Astrocyte (in vitro differentiated cells and primary cell): Measurements from ENCODE around the gene ROR2. TPM values are rescaled to one million over a fixed set of nuclear protein-coding genes. Genes with fewer than 3 reads are reported as not detected.

ENCODE experiments used
- DNase-seq: peaks from one replicate; pipeline ENCODE4 v3.0.0-alpha.2; 2010; ENCODE audit warnings: low read depth
- FAIRE-seq: peaks from 2 replicates; lab custom pipeline; 2011; peaks lifted over from hg19 to GRCh38; lab: Jason Lieb, UNC
- H2AFZ ChIP-seq: 2 replicates; pipeline ENCODE4 v1.6.0; 2012; ENCODE audit warnings: low read depth, low read length, inconsistent platforms
- H3K27ac ChIP-seq: 2 replicates; pipeline ENCODE4 v1.5.1; 2011; ENCODE audit warnings: low read depth, low read length, inconsistent platforms
- H3K27me3 ChIP-seq: 2 replicates; pipeline ENCODE4 v1.6.0; 2011; ENCODE audit warnings: low read length, inconsistent platforms; ENCODE audit not compliant: insufficient read depth
- H3K36me3 ChIP-seq: 2 replicates; pipeline ENCODE4 v1.5.1; 2011; ENCODE audit warnings: low read length, inconsistent platforms; ENCODE audit not compliant: insufficient read depth
- H3K4me1 ChIP-seq: 2 replicates; pipeline ENCODE4 v1.5.1; 2011; ENCODE audit warnings: low read length, inconsistent platforms; ENCODE audit not compliant: insufficient read depth
- H3K4me2 ChIP-seq: 2 replicates; pipeline ENCODE4 v1.6.0; 2012; ENCODE audit warnings: low read length, inconsistent platforms
- H3K4me3 ChIP-seq: 2 replicates; pipeline ENCODE4 v1.5.1; 2011; ENCODE audit warnings: low read depth, mild to moderate bottlenecking, low read length, inconsistent platforms; ENCODE audit not compliant: insufficient read depth
- H3K79me2 ChIP-seq: 2 replicates; pipeline ENCODE4 v1.6.0; 2012; ENCODE audit warnings: mild to moderate bottlenecking, low read length, inconsistent platforms; ENCODE audit not compliant: insufficient read depth
- H3K9ac ChIP-seq: 2 replicates; pipeline ENCODE4 v1.6.0; 2012; ENCODE audit warnings: mild to moderate bottlenecking, low read length, inconsistent platforms
- H3K9me3 ChIP-seq: 2 replicates; pipeline ENCODE4 v1.5.1; 2012; ENCODE audit warnings: low read depth, mild to moderate bottlenecking, low read length, inconsistent platforms; ENCODE audit not compliant: insufficient read depth
- H4K20me1 ChIP-seq: 2 replicates; pipeline ENCODE4 v1.6.0; 2012; ENCODE audit warnings: low read length, inconsistent platforms; ENCODE audit not compliant: insufficient read depth
- H3K27ac Mint-ChIP-seq: one replicate; pipeline ENCODE4 v1.8.0; 2021; ENCODE audit warnings: mild to moderate bottlenecking, mixed read lengths; ENCODE audit not compliant: unreplicated experiment
- H3K27me3 Mint-ChIP-seq: one replicate; pipeline ENCODE4 v1.8.0; 2021; ENCODE audit warnings: low read depth, mixed read lengths; ENCODE audit not compliant: unreplicated experiment
- H3K36me3 Mint-ChIP-seq: one replicate; pipeline ENCODE4 v1.8.0; 2021; ENCODE audit warnings: low read depth, mixed read lengths; ENCODE audit not compliant: unreplicated experiment
- H3K4me1 Mint-ChIP-seq: one replicate; pipeline ENCODE4 v1.8.0; 2021; ENCODE audit warnings: low read depth, mixed read lengths; ENCODE audit not compliant: unreplicated experiment
- H3K4me3 Mint-ChIP-seq: one replicate; pipeline ENCODE4 v1.8.0; 2021; ENCODE audit warnings: mild to moderate bottlenecking, moderate library complexity, mixed read lengths; ENCODE audit not compliant: unreplicated experiment
- H3K9me3 Mint-ChIP-seq: one replicate; pipeline ENCODE4 v1.8.0; 2021; ENCODE audit warnings: mild to moderate bottlenecking, mixed read lengths; ENCODE audit not compliant: unreplicated experiment
- CTCF ChIP-seq: IDR thresholded peaks from 2 replicates; pipeline ENCODE4 v1.5.1; 2011; ENCODE audit warnings: low read depth, mild to moderate bottlenecking, inconsistent platforms, low read length, moderate library complexity; ENCODE audit not compliant: insufficient read depth
- EZH2 ChIP-seq: IDR thresholded peaks from 2 replicates; pipeline ENCODE4 v1.6.1; 2012; ENCODE audit warnings: mild to moderate bottlenecking, low read length, inconsistent platforms; ENCODE audit not compliant: insufficient read depth
- total RNA-seq: library from RNA; stranded (reverse); gene quantifications from 2 replicates; pipeline ENCODE4 v1.2.1, GENCODE V29; 2021

The ROR2 gene
- total RNA-seq, 1 donor from 2014 or later = 4.9 TPM

- Histone ChIP-seq H4K20me1 (no peaks in the 10 kb centered on the region), H3K27me3 (no peaks in the 10 kb centered on the region), H3K27ac (no peak overlapping the region), H3K4me3 (no peak overlapping the region), H3K9me3 (no peaks in the 10 kb centered on the region), H3K4me1 (no peaks in the 10 kb centered on the region), H3K36me3 (no peaks in the 10 kb centered on the region), H3K4me2 (no peak overlapping the region), H2AFZ (no peak overlapping the region), H3K9ac (no peak overlapping the region), H3K79me2 (no peaks in the 10 kb centered on the region)
- H3K27ac Mint-ChIP-seq = no peak overlapping the region
- H3K4me1 Mint-ChIP-seq = peaks cover 18% of the 10 kb centered on the region
- no peaks in the 10 kb centered on the region for H3K27me3 Mint-ChIP-seq
- TF ChIP-seq CTCF (no peak), EZH2 (no peak)
- no peak for FAIRE-seq
- no peaks in the 10 kb centered on the region for H3K9me3 Mint-ChIP-seq
- no peak overlapping the region for H3K4me3 Mint-ChIP-seq
- H3K36me3 Mint-ChIP-seq = no peaks in the 10 kb centered on the region
- DNase-seq = no peak
Observed at GRCh38 chr9:91558395-91558794, 391.6 kb downstream of the ROR2 start.

- H3K27me3 Mint-ChIP-seq = no peaks in the 10 kb centered on the region
- Histone ChIP-seq H3K4me3 (no peak overlapping the region), H2AFZ (no peak overlapping the region), H3K4me1 (no peaks in the 10 kb centered on the region), H3K4me2 (no peak overlapping the region), H4K20me1 (no peaks in the 10 kb centered on the region), H3K27ac (no peak overlapping the region), H3K9ac (no peak overlapping the region), H3K9me3 (no peaks in the 10 kb centered on the region), H3K36me3 (no peaks in the 10 kb centered on the region), H3K79me2 (no peaks in the 10 kb centered on the region), H3K27me3 (no peaks in the 10 kb centered on the region)
- TF ChIP-seq EZH2 (no peak), CTCF (no peak)
- no peak overlapping the region for H3K4me3 Mint-ChIP-seq
- no peak for DNase-seq
- no peak for FAIRE-seq
- H3K9me3 Mint-ChIP-seq = no peaks in the 10 kb centered on the region
- peaks cover 18% of the 10 kb centered on the region for H3K4me1 Mint-ChIP-seq
- H3K36me3 Mint-ChIP-seq = no peaks in the 10 kb centered on the region
- H3K27ac Mint-ChIP-seq = no peak overlapping the region
Observed at GRCh38 chr9:91557327-91557726, 392.7 kb downstream of the ROR2 start.

DNA sequence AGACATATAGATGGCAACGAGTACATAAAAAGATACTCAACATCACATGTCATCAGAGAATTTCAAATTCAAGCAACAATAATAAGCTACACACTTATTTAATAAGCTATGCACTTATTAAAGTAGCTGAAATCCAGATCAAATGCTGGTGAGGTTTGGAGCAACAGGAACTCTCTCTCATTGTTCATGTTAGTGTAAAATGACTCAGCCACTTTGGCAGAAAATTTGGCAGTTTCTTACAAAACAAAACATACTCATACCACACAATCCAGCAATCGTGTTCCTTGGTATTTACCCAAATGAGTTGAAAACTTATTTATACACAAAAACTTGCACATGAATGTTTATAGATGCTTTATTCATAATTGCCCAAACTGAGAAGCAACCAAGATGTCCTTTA lies 394.9 kb downstream of the ROR2 start:
- Histone ChIP-seq H3K9ac (no peak overlapping the region), H3K4me3 (no peak overlapping the region), H3K27ac (no peak overlapping the region), H3K36me3 (no peaks in the 10 kb centered on the region), H3K4me2 (no peak overlapping the region), H3K27me3 (no peaks in the 10 kb centered on the region), H2AFZ (no peak overlapping the region), H4K20me1 (no peaks in the 10 kb centered on the region), H3K79me2 (no peaks in the 10 kb centered on the region), H3K9me3 (no peaks in the 10 kb centered on the region), H3K4me1 (no peaks in the 10 kb centered on the region)
- TF ChIP-seq EZH2 (no peak), CTCF (no peak)
- Mint-ChIP-seq H3K4me3 (no peak overlapping the region), H3K4me1 (peaks cover 10% of the 10 kb centered on the region), H3K9me3 (peaks cover 5% of the 10 kb centered on the region), H3K36me3 (no peaks in the 10 kb centered on the region), H3K27ac (no peak overlapping the region), H3K27me3 (no peaks in the 10 kb centered on the region)
- FAIRE-seq (no peak), DNase-seq (peak; percentile 59)
